SJSA1 (cell line): ENCODE measurements around the gene KATNIP. TPM values are rescaled to one million over a fixed set of nuclear protein-coding genes. Genes with fewer than 3 reads are reported as not detected.

ENCODE experiments used
- DNase-seq, 2 experiments: peaks; one replicate each; pipeline ENCODE4 v3.0.0-alpha.2; 2015 to 2020; ENCODE audit warnings: low spot score in 2 of 2, low read depth in 1 of 2
- H3K27ac ChIP-seq: fragments of 250-450 bp; sonication (Bioruptor Pico); 2 replicates; pipeline ENCODE4 v1.5.1; 2020; ENCODE audit warnings: mild to moderate bottlenecking, moderate library complexity
- H3K27me3 ChIP-seq: fragments of 250-450 bp; sonication (Bioruptor Pico); replicated peaks from 2 replicates; pipeline ENCODE4 v1.5.1; 2020; ENCODE audit warnings: mild to moderate bottlenecking, moderate library complexity
- H3K36me3 ChIP-seq: fragments of 250-450 bp; sonication (Bioruptor Pico); 2 replicates; pipeline ENCODE4 v1.5.1; 2020; ENCODE audit warnings: mild to moderate bottlenecking
- H3K4me1 ChIP-seq: fragments of 250-450 bp; sonication (Bioruptor Pico); replicated peaks from 2 replicates; pipeline ENCODE4 v1.6.1; 2021; ENCODE audit warnings: mild to moderate bottlenecking
- H3K4me3 ChIP-seq: fragments of 250-450 bp; sonication (Bioruptor Pico); 2 replicates; pipeline ENCODE4 v1.5.1; 2020; ENCODE audit warnings: mild to moderate bottlenecking
- H3K9me3 ChIP-seq: fragments of 250-450 bp; sonication (Bioruptor Pico); replicated peaks from 2 replicates; pipeline ENCODE4 v1.5.1; 2020; ENCODE audit warnings: mild to moderate bottlenecking
- total RNA-seq: library from RNA; depleted of rRNA; stranded (reverse); fragments of >200 nt; shearing (Covaris generic); gene quantifications from 2 replicates; pipeline ENCODE4 v1.2.3, GENCODE V29; 2014; rRNA removed

KATNIP gene
- total RNA-seq, 1 experiment from 2014 or later: 8.2 TPM

DNA sequence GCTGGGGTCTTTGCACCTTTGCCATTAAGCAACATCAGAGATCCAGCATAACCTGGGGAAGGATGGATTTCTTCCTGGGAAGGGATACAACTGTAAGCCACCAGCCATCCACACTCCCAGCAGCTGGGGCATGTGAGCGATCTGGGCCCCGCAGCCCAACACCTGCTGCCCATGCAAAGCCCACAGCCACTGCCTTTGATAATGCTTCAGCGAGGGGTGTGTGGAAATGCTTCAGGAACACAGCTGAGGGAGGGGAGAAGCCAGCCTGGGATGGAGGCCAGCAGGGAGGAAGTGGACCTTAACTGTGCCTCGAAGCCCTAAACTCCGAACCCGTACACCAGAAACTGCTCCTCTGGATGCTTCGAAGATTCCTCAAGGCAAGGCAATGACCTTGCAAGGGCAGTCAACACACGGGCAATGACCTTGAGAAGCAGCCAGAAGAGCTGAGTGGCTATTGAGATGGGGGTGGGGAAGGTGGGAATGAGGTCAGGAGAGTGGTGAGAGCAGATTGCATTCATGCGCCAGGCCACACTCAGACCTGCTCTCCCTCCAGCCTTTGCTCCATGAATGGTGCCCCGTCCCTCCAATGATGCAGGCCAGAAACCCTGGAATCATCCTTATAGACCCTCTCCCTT, 49.1 kb downstream of the KATNIP start:
- H3K4me1 ChIP-seq: no peaks in the 10 kb centered on the region
- H3K9me3 ChIP-seq: no peaks in the 10 kb centered on the region
- H3K27ac ChIP-seq: no peak overlapping the region
- no peaks in the 10 kb centered on the region for H3K27me3 ChIP-seq
- H3K36me3 ChIP-seq: no peaks in the 10 kb centered on the region
- no peak for DNase-seq
- H3K4me3 ChIP-seq: no peak overlapping the region

DNA sequence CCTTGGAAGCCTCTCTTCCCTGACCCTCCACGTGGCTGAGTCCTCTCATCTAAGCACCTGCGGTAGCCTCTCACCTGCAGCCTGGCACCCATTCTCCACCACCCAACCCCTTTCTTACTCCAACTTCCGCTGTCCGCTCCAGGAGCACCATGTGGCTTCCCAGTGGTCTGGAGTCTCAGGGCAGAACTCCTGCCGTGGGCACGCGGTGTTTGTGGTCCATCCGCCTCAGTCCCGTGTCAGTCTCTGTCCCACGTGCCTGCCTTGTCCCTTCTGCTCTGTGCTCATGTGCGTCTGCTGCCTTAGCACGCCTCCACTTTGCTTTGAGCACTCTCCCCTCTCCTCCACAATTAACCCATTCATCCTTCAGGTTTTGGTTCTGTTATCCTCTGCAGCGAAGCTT, 49.7 kb downstream of the KATNIP start:
- Histone ChIP-seq H3K9me3 (no peaks in the 10 kb centered on the region), H3K36me3 (no peaks in the 10 kb centered on the region), H3K27me3 (no peaks in the 10 kb centered on the region), H3K4me1 (no peaks in the 10 kb centered on the region), H3K4me3 (no peak overlapping the region), H3K27ac (no peak overlapping the region)
- no peak for DNase-seq

Other genes with a start within 250 kb of the KATNIP start
- gene IL4R, start 236.2 kb upstream of the KATNIP start, total RNA-seq: 5.1 and 8.1 TPM in 2 replicates
- gene IL21R, start 148.0 kb upstream of the KATNIP start, total RNA-seq: 0.16 and 0.34 TPM in 2 replicates
- gene GTF3C1, start 231 bp upstream of the KATNIP start, total RNA-seq: 92.4 and 92.8 TPM in 2 replicates